Measurements from ENCODE around the gene CCNF.

Gene CCNF

GRCh38 chr16:2487903-2488531 lies 58.8 kb downstream of the CCNF start:
- DNase-seq: no peak

GRCh38 chr16:2489581-2489980 lies 60.3 kb downstream of the CCNF start:
- DNase-seq: no peak

- DNase-seq: no peak
These were observed 61.2 kb downstream of the CCNF start for GRCh38 chr16:2490190-2491105.

GRCh38 chr16:2492292-2492691 lies 63.0 kb downstream of the CCNF start:
- no peak for DNase-seq

- DNase-seq: no peak
These were observed 64.4 kb downstream of the CCNF start for GRCh38 chr16:2493605-2494004.

GRCh38 chr16:2494616-2495015 lies 65.4 kb downstream of the CCNF start:
- DNase-seq: no peak

GRCh38 chr16:2495041-2495440 lies 65.8 kb downstream of the CCNF start:
- DNase-seq: no peak

- no peak for DNase-seq
These were observed 67.2 kb downstream of the CCNF start for GRCh38 chr16:2496223-2497115.

GRCh38 chr16:2497116-2497630 lies 67.9 kb downstream of the CCNF start:
- DNase-seq: no peak

GRCh38 chr16:2497695-2498484 lies 68.6 kb downstream of the CCNF start:
- DNase-seq: no peak

GRCh38 chr16:2498531-2499253 lies 69.4 kb downstream of the CCNF start:
- DNase-seq: no peak

GRCh38 chr16:2499454-2499853 lies 70.2 kb downstream of the CCNF start:
- DNase-seq: no peak

- no peak for DNase-seq
These were observed 70.7 kb downstream of the CCNF start for GRCh38 chr16:2499890-2500429.

GRCh38 chr16:2500430-2500917 lies 71.2 kb downstream of the CCNF start:
- no peak for DNase-seq

GRCh38 chr16:2500918-2501750 lies 71.9 kb downstream of the CCNF start:
- DNase-seq: peak; percentile 84 to 85

GRCh38 chr16:2501946-2502895 lies 73.0 kb downstream of the CCNF start:
- DNase-seq: no peak

GRCh38 chr16:2505695-2506094 lies 76.4 kb downstream of the CCNF start:
- DNase-seq: no peak

- no peak for DNase-seq
These were observed 77.9 kb downstream of the CCNF start for GRCh38 chr16:2507052-2507659.

Data from activated CD4-positive, alpha-beta T cell treated with anti-CD3 and anti-CD28 coated beads, Interleukin-2, amount 50 U/mL, for 48 hours (primary cell).